PFSK-1 (cell line): ENCODE measurements around the gene NUCB1.

Experiments used
- FOXP2 ChIP-seq: optimal IDR thresholded peaks from 2 replicates; pipeline ENCODE3; 2011; ENCODE audit warnings: borderline replicate concordance, control low read depth, inconsistent platforms; ENCODE audit not compliant: insufficient read depth; ENCODE audit errors: extremely low read length, extremely low read depth
- POLR2AphosphoS5 ChIP-seq: IDR thresholded peaks from 2 replicates; pipeline ENCODE4 v1.6.1; 2012; ENCODE audit warnings: low read depth, mild to moderate bottlenecking, control low read depth, low read length, moderate library complexity
- REST ChIP-seq, 2 experiments: IDR thresholded peaks; 2 replicates each; pipeline versions ENCODE4 v1.6.1 to v1.8.0; 2011 to 2012; ENCODE audit warnings: low read depth in 2 of 2, low read length in 2 of 2, control low read depth in 1 of 2, inconsistent platforms in 1 of 2, mild to moderate bottlenecking in 1 of 2, moderate library complexity in 1 of 2; ENCODE audit not compliant: insufficient read depth in 1 of 2
- SIN3A ChIP-seq: IDR thresholded peaks from 2 replicates; pipeline ENCODE4 v1.6.1; 2012; ENCODE audit warnings: mild to moderate bottlenecking, low read length, moderate library complexity, borderline replicate concordance; ENCODE audit not compliant: insufficient read depth
- TAF1 ChIP-seq: IDR thresholded peaks from 2 replicates; pipeline ENCODE4 v1.6.1; 2012; ENCODE audit warnings: low read length, control low read depth, borderline replicate concordance; ENCODE audit not compliant: insufficient read depth

NUCB1 gene

GRCh38 chr19:48918801-48919247 lies 18.7 kb downstream of the NUCB1 start:
- no peak for TF ChIP-seq REST (IDR thresholded peaks at IDR 0.05; ENCODE audit: insufficient read depth in 1 of 2, low read depth in 2 of 2, low read length in 2 of 2)

GRCh38 chr19:48920949-48921348 lies 20.8 kb downstream of the NUCB1 start:
- no peak for TF ChIP-seq POLR2AphosphoS5
- TF ChIP-seq FOXP2, result no peak
- no peak for TF ChIP-seq TAF1
- no peak for TF ChIP-seq REST (IDR thresholded peaks at IDR 0.05; ENCODE audit: insufficient read depth in 1 of 2, low read depth in 2 of 2, low read length in 2 of 2)
- no peak for TF ChIP-seq SIN3A

GRCh38 chr19:48921721-48922500 lies 21.8 kb downstream of the NUCB1 start:
- TF ChIP-seq FOXP2 (no peak), SIN3A (no peak), REST (IDR thresholded peaks at IDR 0.05; ENCODE audit: insufficient read depth in 1 of 2, low read depth in 2 of 2, low read length in 2 of 2) (no peak), TAF1 (no peak), POLR2AphosphoS5 (no peak)

- TF ChIP-seq REST (IDR thresholded peaks at IDR 0.05; ENCODE audit: insufficient read depth in 1 of 2, low read depth in 2 of 2, low read length in 2 of 2), result no peak
- no peak for TF ChIP-seq FOXP2
- TF ChIP-seq TAF1, result no peak
Measured at GRCh38 chr19:48922548-48923490, 22.7 kb downstream of the NUCB1 start.
